A549 (cell line): ENCODE measurements around the gene LGI2.
A peak's percentile ranks its signal among the peaks of the same experiment; 100 is the strongest.

ENCODE experiments used
- EP300 ChIP-seq, 2 experiments: fragments of >200 bp; sonication (Bioruptor Twin); formaldehyde crosslinking; IDR thresholded peaks; 2 replicates in 1 of 2; 3 replicates in 1 of 2; pipeline ENCODE4 v1.6.1; 2016 to 2017
- GATA3 ChIP-seq: IDR thresholded peaks from 2 replicates; pipeline ENCODE4 v1.6.1; 2012; ENCODE audit warnings: borderline replicate concordance
- JUN ChIP-seq, 2 experiments: fragments of >200 bp; sonication (Bioruptor Twin); formaldehyde crosslinking; IDR thresholded peaks; 2 replicates in 1 of 2; 3 replicates in 1 of 2; pipeline ENCODE4 v1.6.1; 2016 to 2017
- KDM1A ChIP-seq: fragments of 200-600 bp; sonication (generic); IDR thresholded peaks from 2 replicates; pipeline ENCODE4 v1.6.1; 2016; ENCODE audit warnings: low read depth, mild to moderate bottlenecking
- NPAS2 ChIP-seq: fragments of 250-450 bp; sonication (Bioruptor Pico); IDR thresholded peaks from 2 replicates; pipeline ENCODE4 v1.8.0; 2022; ENCODE audit warnings: mild to moderate bottlenecking, moderate library complexity, borderline replicate concordance
- PHF8 ChIP-seq: fragments of 200-600 bp; sonication (generic); IDR thresholded peaks from 2 replicates; pipeline ENCODE4 v1.6.1; 2016; ENCODE audit warnings: low read depth, mild to moderate bottlenecking, antibody characterized with exemption, moderate library complexity, borderline replicate concordance
- POLR2A ChIP-seq: IDR thresholded peaks from 2 replicates; pipeline ENCODE4 v1.6.1; 2012; ENCODE audit warnings: mild to moderate bottlenecking, low read length
- RAD21 ChIP-seq, 2 experiments: fragments of >200 bp in 1 of 2; sonication (Bioruptor Twin) in 1 of 2; formaldehyde crosslinking in 1 of 2; IDR thresholded peaks in 1 of 2; conservative IDR thresholded peaks in 1 of 2; 2 replicates in 1 of 2; 3 replicates in 1 of 2; pipeline ENCODE4 v1.6.1; 2012 to 2018; ENCODE audit warnings: inconsistent platforms in 1 of 2
- TFCP2L1 ChIP-seq: fragments of 250-450 bp; sonication (Bioruptor Pico); IDR thresholded peaks from 2 replicates; pipeline ENCODE4 v1.5.0; 2021; ENCODE audit warnings: mild to moderate bottlenecking
- TP53 ChIP-seq: fragments of 250-450 bp; sonication (Bioruptor Pico); IDR thresholded peaks from 2 replicates; pipeline ENCODE4 v1.5.0; 2021; ENCODE audit warnings: mild to moderate bottlenecking, moderate library complexity
- ZFP36 ChIP-seq: fragments of 450-650 bp; IDR thresholded peaks from 2 replicates; pipeline ENCODE4 v1.6.1; 2014; ENCODE audit warnings: borderline replicate concordance; ENCODE audit not compliant: partially characterized antibody
- TF ChIP-seq, protein P1 (sequence below): fragments of >200 bp; sonication (Bioruptor Twin); formaldehyde crosslinking; IDR thresholded peaks from 3 replicates; pipeline ENCODE4 v1.5.1; 2016
- TF ChIP-seq, protein P2 (sequence below): IDR thresholded peaks from 2 replicates; pipeline ENCODE4 v1.6.1; 2012; ENCODE audit warnings: low read depth, borderline replicate concordance

DNA sequence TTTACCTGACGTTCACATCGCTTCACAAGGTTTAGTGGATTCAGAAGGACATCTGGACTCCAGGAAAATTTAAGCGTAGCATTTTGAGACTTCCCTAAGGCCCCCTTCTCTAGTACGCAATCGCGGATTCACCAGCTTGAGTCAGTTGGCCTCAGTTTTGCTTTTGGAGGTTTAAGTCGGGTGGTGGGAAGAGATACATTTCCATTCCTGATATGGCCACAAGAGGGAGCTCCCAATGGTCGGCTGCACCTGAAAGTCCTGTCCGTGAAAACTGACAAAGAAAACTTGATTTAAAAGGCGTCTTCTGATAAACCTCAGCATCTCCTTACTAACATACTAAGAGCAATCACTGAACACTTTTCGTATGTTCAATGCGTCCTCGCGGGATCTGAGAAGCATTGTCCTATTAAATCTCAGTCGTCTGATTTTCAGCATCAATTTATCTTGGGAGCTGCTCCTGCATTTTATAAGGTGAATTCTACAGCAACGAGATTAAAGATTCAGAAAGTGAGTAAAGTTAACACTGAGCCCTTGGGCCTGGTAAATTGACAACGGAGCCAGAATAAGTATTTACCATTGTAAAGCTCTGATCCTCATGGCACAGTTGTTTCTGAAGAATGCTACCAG is 50.6 kb downstream of the LGI2 start:
- TF ChIP-seq GATA3 (no peak), TP53 (CRISPR knock-in tag) (no peak), POLR2A (no peak), ZFP36 (no peak), KDM1A (no peak), NPAS2 (CRISPR knock-in tag) (no peak), TFCP2L1 (CRISPR knock-in tag) (no peak), RAD21 (conservative IDR thresholded peaks at IDR 0.05 in 1 of 2, IDR thresholded peaks at IDR 0.05 in 1 of 2) (peak; percentile 59 to 62), JUN (IDR thresholded peaks at IDR 0.05) (no peak), EP300 (IDR thresholded peaks at IDR 0.05) (no peak), PHF8 (no peak)
- TF ChIP-seq, protein P1, sequence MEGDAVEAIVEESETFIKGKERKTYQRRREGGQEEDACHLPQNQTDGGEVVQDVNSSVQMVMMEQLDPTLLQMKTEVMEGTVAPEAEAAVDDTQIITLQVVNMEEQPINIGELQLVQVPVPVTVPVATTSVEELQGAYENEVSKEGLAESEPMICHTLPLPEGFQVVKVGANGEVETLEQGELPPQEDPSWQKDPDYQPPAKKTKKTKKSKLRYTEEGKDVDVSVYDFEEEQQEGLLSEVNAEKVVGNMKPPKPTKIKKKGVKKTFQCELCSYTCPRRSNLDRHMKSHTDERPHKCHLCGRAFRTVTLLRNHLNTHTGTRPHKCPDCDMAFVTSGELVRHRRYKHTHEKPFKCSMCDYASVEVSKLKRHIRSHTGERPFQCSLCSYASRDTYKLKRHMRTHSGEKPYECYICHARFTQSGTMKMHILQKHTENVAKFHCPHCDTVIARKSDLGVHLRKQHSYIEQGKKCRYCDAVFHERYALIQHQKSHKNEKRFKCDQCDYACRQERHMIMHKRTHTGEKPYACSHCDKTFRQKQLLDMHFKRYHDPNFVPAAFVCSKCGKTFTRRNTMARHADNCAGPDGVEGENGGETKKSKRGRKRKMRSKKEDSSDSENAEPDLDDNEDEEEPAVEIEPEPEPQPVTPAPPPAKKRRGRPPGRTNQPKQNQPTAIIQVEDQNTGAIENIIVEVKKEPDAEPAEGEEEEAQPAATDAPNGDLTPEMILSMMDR = peak; percentile 68
- TF ChIP-seq, protein P2, sequence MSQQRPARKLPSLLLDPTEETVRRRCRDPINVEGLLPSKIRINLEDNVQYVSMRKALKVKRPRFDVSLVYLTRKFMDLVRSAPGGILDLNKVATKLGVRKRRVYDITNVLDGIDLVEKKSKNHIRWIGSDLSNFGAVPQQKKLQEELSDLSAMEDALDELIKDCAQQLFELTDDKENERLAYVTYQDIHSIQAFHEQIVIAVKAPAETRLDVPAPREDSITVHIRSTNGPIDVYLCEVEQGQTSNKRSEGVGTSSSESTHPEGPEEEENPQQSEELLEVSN = no peak
